Transverse colon (tissue), 4 donors: ENCODE data around the gene MRPL47. TPM values are rescaled to one million over a fixed set of nuclear protein-coding genes. Genes with fewer than 3 reads are reported as not detected.
"Not testable (repeated sequence)": the region's sequence is repeated elsewhere in the genome, so short reads cannot be mapped to it uniquely, and the experiment has no call there.

Experiments used
- DNase-seq: peaks from one replicate; pipeline ENCODE4 v3.0.0-alpha.2; 2019
- H3K27ac ChIP-seq, 4 donors: fragments of 200-600 bp; sonication (generic); 2 replicates each; pipeline ENCODE4 v1.5.1; 2016 to 2018; ENCODE audit warnings: inconsistent platforms in 4 of 4
- H3K27me3 ChIP-seq: fragments of 200-600 bp; sonication (generic); 2 replicates; pipeline ENCODE4 v1.5.1; 2017; ENCODE audit warnings: inconsistent platforms
- H3K36me3 ChIP-seq, 4 donors: fragments of 200-600 bp; sonication (generic); 2 replicates each; pipeline ENCODE4 v1.5.1; 2017 to 2019; ENCODE audit warnings: inconsistent platforms in 4 of 4
- H3K4me1 ChIP-seq, 4 donors: fragments of 200-600 bp; sonication (generic); 2 replicates each; pipeline ENCODE4 v1.5.1; 2017 to 2020; ENCODE audit warnings: inconsistent platforms in 4 of 4
- H3K4me3 ChIP-seq, 4 donors: fragments of 200-600 bp; sonication (generic); 1 replicate in 1 of 4; 2 replicates in 3 of 4; pipeline versions ENCODE4 v1.5.1 to v1.6.1; 2017 to 2019; ENCODE audit warnings: inconsistent platforms in 4 of 4
- H3K9me3 ChIP-seq, 2 donors: fragments of 200-600 bp; sonication (generic); 2 replicates each; pipeline ENCODE4 v1.5.1; 2017 to 2019; ENCODE audit warnings: inconsistent platforms in 2 of 2
- EP300 ChIP-seq: sonication (generic); formaldehyde crosslinking; IDR thresholded peaks from one replicate; pipeline ENCODE4 v1.6.1; 2017; ENCODE audit warnings: antibody characterized with exemption, low read depth
- POLR2A ChIP-seq: fragments of 450-650 bp; IDR thresholded peaks from one replicate; pipeline ENCODE4 v1.6.1; 2016; ENCODE audit warnings: antibody characterized with exemption, mild to moderate bottlenecking, moderate library complexity
- POLR2AphosphoS5 ChIP-seq, 3 donors: sonication (generic); formaldehyde crosslinking; IDR thresholded peaks; one replicate each; pipeline ENCODE4 v1.6.1; 2016; ENCODE audit warnings: antibody characterized with exemption in 3 of 3
- WGBS, 2 donors: methylation state at CpG; one replicate each; pipeline ENCODE4 v1.1.5; 2018; ENCODE audit warnings: low coverage in 1 of 2; 5-methylcytosine and 5-hydroxymethylcytosine counted together
- in situ Hi-C, 4 donors: fragments of 200-750 bp; cut with MboI; loops; one replicate each; pipeline versions ENCODE4 v1.15.0 to v1.15.1; 2017; ENCODE audit warnings: low sequenced_read_pairs in 3 of 4, low pct_ligation_motif_present in 1 of 4, low pct_unique_long_range_greater_than_20kb in 1 of 4
- intact Hi-C: fragments of 100-400 bp; cut with DNase I; formaldehyde crosslinking; loops from one replicate; pipeline ENCODE4 v1.15.1; 2023; ENCODE audit warnings: low total_unique reads
- total RNA-seq, 4 donors: library from RNA; depleted of rRNA; stranded (reverse); fragments of >200 nt; gene quantifications; one replicate each; pipeline ENCODE4 v1.1.0, GENCODE V29; 2016
- TF ChIP-seq, protein P1 (sequence below), 5 experiments: fragments of 200-600 bp in 3 of 5; fragments of 450-650 bp in 2 of 5; sonication (generic) in 3 of 5; IDR thresholded peaks; 1 replicate in 2 of 5; 2 replicates in 3 of 5; pipeline ENCODE4 v1.5.1; 2016 to 2017; ENCODE audit warnings: antibody characterized with exemption in 5 of 5, inconsistent platforms in 3 of 5, mild to moderate bottlenecking in 2 of 5, moderate library complexity in 1 of 5

Gene MRPL47
- total RNA-seq, 4 donors from 2014 or later, result 10.1 to 26.8 (median 20.7) TPM

- no peaks in the 10 kb centered on the region for H3K9me3 ChIP-seq
- 45 to 51% methylated on average over 11 of the region's 11 CpGs for WGBS, 2 donors
- TF ChIP-seq, protein P1, sequence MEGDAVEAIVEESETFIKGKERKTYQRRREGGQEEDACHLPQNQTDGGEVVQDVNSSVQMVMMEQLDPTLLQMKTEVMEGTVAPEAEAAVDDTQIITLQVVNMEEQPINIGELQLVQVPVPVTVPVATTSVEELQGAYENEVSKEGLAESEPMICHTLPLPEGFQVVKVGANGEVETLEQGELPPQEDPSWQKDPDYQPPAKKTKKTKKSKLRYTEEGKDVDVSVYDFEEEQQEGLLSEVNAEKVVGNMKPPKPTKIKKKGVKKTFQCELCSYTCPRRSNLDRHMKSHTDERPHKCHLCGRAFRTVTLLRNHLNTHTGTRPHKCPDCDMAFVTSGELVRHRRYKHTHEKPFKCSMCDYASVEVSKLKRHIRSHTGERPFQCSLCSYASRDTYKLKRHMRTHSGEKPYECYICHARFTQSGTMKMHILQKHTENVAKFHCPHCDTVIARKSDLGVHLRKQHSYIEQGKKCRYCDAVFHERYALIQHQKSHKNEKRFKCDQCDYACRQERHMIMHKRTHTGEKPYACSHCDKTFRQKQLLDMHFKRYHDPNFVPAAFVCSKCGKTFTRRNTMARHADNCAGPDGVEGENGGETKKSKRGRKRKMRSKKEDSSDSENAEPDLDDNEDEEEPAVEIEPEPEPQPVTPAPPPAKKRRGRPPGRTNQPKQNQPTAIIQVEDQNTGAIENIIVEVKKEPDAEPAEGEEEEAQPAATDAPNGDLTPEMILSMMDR (IDR thresholded peaks at IDR 0.05), result no peak
- TF ChIP-seq EP300, result no peak
- TF ChIP-seq POLR2AphosphoS5 (IDR thresholded peaks at IDR 0.05), result no peak
- TF ChIP-seq POLR2A, result no peak
- peak overlapping the region; percentile 90 to 95 (median 90) for H3K27ac ChIP-seq
- intact Hi-C loops, result no loop called here
- in situ Hi-C loops, result no loop called here
- DNase-seq, result no peak
- H3K4me3 ChIP-seq, result peak overlapping the region in 3 of 4 donors; percentile 70 to 88 (median 76)
- peaks cover 6 to 12% (median 8%) of the 10 kb centered on the region in 4 donors for H3K4me1 ChIP-seq
- H3K36me3 ChIP-seq, result no peaks in the 10 kb centered on the region
- H3K27me3 ChIP-seq, result no peaks in the 10 kb centered on the region
Observed at GRCh38 chr3:179651687-179652446, 47.4 kb upstream of the MRPL47 start.

- no peaks in the 10 kb centered on the region for H3K36me3 ChIP-seq
- 79 to 86% methylated on average over 3 of the region's 3 CpGs for WGBS, 2 donors
- no peaks in the 10 kb centered on the region for H3K27me3 ChIP-seq
- H3K4me3 ChIP-seq, result no peak overlapping the region
- H3K27ac ChIP-seq, result no peak overlapping the region
- no peaks in the 10 kb centered on the region for H3K9me3 ChIP-seq
- intact Hi-C loops (no loop called here), in situ Hi-C loops (no loop called here)
- no peak for DNase-seq
- H3K4me1 ChIP-seq, result peaks cover 0 to 2% (median 0%) of the 10 kb centered on the region in 4 donors
- TF ChIP-seq EP300 (no peak), POLR2A (no peak), POLR2AphosphoS5 (IDR thresholded peaks at IDR 0.05) (no peak)
- TF ChIP-seq, protein P1 (IDR thresholded peaks at IDR 0.05), result no peak
Observed at GRCh38 chr3:179646177-179646576, 41.7 kb upstream of the MRPL47 start.

- H3K27me3 ChIP-seq, in situ Hi-C loops, H3K4me1 ChIP-seq, H3K4me3 ChIP-seq, H3K9me3 ChIP-seq, H3K36me3 ChIP-seq, DNase-seq, intact Hi-C loops, H3K27ac ChIP-seq: not testable (repeated sequence)
- WGBS, 2 donors, result 91% methylated on average over 3 to 8 of the region's 8 CpGs
Observed at GRCh38 chr3:179643837-179644236, 39.4 kb upstream of the MRPL47 start.

DNA sequence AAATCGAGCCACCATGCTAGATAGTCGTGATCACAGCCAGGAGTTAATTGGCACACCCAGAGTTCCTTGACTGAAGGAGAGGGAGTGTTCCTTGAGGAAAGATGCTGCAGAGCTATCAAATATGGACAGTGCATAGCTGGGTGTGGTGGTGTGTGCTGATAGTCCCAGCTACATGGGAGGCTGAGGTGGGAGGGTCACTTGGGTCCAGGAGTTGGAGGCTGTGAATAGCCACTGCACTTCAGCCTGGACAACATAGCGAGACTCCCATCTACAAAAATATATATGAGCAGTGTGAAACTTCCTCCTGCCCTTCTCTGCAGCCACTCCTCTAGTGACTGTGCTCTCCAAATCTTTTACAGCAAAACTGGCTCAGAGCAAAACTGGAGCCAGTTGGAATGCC lies 38.4 kb upstream of the MRPL47 start:
- 77 to 100% methylated on average over 1 to 3 of the region's 3 CpGs for WGBS, 2 donors
- Histone ChIP-seq H3K4me1 (peaks cover 0 to 2% (median 0%) of the 10 kb centered on the region in 4 donors), H3K4me3 (no peak overlapping the region), H3K27me3 (no peaks in the 10 kb centered on the region), H3K27ac (no peak overlapping the region), H3K9me3 (no peaks in the 10 kb centered on the region), H3K36me3 (no peaks in the 10 kb centered on the region)
- no peak for DNase-seq
- intact Hi-C loops (no loop called here), in situ Hi-C loops (no loop called here)
- TF ChIP-seq POLR2A (no peak), EP300 (no peak), POLR2AphosphoS5 (IDR thresholded peaks at IDR 0.05) (no peak)
- TF ChIP-seq, protein P1 (IDR thresholded peaks at IDR 0.05), result no peak
